A673 (cell line): ENCODE data around the gene RFX6. TPM values are rescaled to one million over a fixed set of nuclear protein-coding genes. Genes with fewer than 3 reads are reported as not detected.

Experiments used
- BruUV-seq: library from RNA; stranded (reverse); fragments of 400-500 nt; replicated peaks from 2 replicates; lab custom pipeline; 2021; lab: Mats Ljungman, UMichigan
- CTCF ChIA-PET: fragments of 300-600 bp; sonication (Branson Sonifier 250); formaldehyde crosslinking; loops from one replicate; lab custom pipeline; 2022; ENCODE audit warnings: antibody characterized with exemption; lab: Charles Lee
- POLR2A ChIA-PET: fragments of 300-600 bp; sonication (Branson Sonifier 250); formaldehyde crosslinking; loops from one replicate; lab custom pipeline; 2022; ENCODE audit warnings: antibody characterized with exemption; ENCODE audit not compliant: low non-redundant PET; lab: Charles Lee
- DNase-seq: peaks from one replicate; pipeline ENCODE4 v3.0.0-alpha.2; 2015; ENCODE audit warnings: low spot score
- H3K27ac ChIP-seq: fragments of 200-600 bp; sonication (generic); 2 replicates; pipeline ENCODE4 v1.5.1; 2016; ENCODE audit warnings: mixed run types, low read depth, mild to moderate bottlenecking, mixed read lengths, antibody characterized with exemption, low read length; ENCODE audit not compliant: poor library complexity, severe bottlenecking
- H3K27me3 ChIP-seq: fragments of 200-600 bp; sonication (generic); replicated peaks from 2 replicates; pipeline ENCODE4 v1.6.1; 2017; ENCODE audit warnings: mixed run types, low read depth, mild to moderate bottlenecking, mixed read lengths, antibody characterized with exemption, low read length; ENCODE audit not compliant: insufficient read depth, poor library complexity
- H3K36me3 ChIP-seq: fragments of 200-600 bp; sonication (generic); 2 replicates; pipeline ENCODE4 v1.6.1; 2016; ENCODE audit warnings: mixed run types, mild to moderate bottlenecking, mixed read lengths, antibody characterized with exemption, low read length; ENCODE audit not compliant: insufficient read depth, poor library complexity, severe bottlenecking
- H3K4me1 ChIP-seq: fragments of 200-600 bp; sonication (generic); 2 replicates; pipeline ENCODE4 v1.6.1; 2017; ENCODE audit warnings: mixed run types, mild to moderate bottlenecking, mixed read lengths, antibody characterized with exemption, low read length; ENCODE audit not compliant: insufficient read depth, poor library complexity, severe bottlenecking
- H3K4me3 ChIP-seq: fragments of 200-600 bp; sonication (generic); 2 replicates; pipeline ENCODE4 v1.5.1; 2016; ENCODE audit warnings: low read depth, mixed run types, mild to moderate bottlenecking, mixed read lengths, low read length; ENCODE audit not compliant: poor library complexity, severe bottlenecking
- H3K9me3 ChIP-seq: fragments of 200-600 bp; sonication (generic); 2 replicates; pipeline ENCODE4 v1.6.1; 2016; ENCODE audit warnings: mixed run types, low read depth, mild to moderate bottlenecking, mixed read lengths, antibody characterized with exemption, low read length; ENCODE audit not compliant: poor library complexity, severe bottlenecking
- EZH2 ChIP-seq: fragments of 200-600 bp; sonication (generic); IDR thresholded peaks from 2 replicates; pipeline ENCODE4 v1.6.1; 2017; ENCODE audit warnings: borderline replicate concordance, low read depth, mild to moderate bottlenecking, mixed read lengths, antibody characterized with exemption, low read length; ENCODE audit not compliant: poor library complexity, severe bottlenecking
- intact Hi-C: fragments of 100-400 bp; cut with micrococcal nuclease; formaldehyde crosslinking; loops from one replicate; pipeline ENCODE4 v1.10.0; 2022; ENCODE audit not compliant: unreplicated experiment
- total RNA-seq: library from RNA; stranded (reverse); gene quantifications from 2 replicates; pipeline ENCODE4 v1.2.3, GENCODE V29; 2021
- TF ChIP-seq, protein P1 (sequence below): fragments of 300-800, 200-600 bp; sonication (generic); conservative IDR thresholded peaks from 2 replicates; pipeline ENCODE4 v1.5.1; 2017; ENCODE audit warnings: low read depth, mild to moderate bottlenecking, antibody characterized with exemption, low read length, moderate library complexity, mixed read lengths

The RFX6 gene
- total RNA-seq, 1 experiment from 2014 or later: not detected

DNA sequence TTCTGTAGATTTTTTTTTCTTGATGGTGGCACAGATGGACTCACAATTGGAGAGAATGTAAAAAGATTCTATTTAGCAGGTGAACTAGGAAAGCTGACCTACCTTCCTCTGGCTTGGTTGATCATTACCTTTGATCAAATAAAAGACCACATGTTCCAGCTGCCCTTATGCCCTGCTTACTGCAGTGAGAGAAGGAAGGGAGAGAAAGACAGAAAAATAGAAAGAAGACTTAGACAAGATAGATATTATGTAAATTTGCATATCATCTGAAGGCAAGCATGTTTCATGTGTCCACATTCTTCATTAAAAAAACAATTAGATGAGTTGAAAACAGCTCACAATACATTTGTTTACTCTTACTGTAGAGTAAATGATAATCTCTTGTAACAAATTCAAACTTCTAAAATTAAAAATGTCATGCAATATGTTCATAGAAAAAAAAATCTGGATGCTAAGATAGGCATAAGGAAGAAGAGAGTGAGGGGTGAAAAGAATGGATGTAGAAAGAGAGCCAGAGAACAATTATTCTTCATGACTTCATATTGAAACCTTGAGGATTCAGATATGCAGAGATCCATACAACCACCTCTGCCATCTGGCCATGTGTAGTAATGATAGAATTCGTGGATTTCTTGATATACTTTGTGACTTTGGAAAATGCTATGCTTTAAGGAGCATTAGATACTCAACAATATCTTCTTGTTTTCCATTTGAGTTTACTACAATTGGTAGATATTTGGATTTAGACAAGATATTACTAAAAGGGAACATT, 71.7 kb downstream of the RFX6 start:
- peaks cover 77% of the 10 kb centered on the region for H3K27me3 ChIP-seq
- CTCF ChIA-PET: no interaction called here
- BruUV-seq: no TSS peak
- TF ChIP-seq, protein P1, sequence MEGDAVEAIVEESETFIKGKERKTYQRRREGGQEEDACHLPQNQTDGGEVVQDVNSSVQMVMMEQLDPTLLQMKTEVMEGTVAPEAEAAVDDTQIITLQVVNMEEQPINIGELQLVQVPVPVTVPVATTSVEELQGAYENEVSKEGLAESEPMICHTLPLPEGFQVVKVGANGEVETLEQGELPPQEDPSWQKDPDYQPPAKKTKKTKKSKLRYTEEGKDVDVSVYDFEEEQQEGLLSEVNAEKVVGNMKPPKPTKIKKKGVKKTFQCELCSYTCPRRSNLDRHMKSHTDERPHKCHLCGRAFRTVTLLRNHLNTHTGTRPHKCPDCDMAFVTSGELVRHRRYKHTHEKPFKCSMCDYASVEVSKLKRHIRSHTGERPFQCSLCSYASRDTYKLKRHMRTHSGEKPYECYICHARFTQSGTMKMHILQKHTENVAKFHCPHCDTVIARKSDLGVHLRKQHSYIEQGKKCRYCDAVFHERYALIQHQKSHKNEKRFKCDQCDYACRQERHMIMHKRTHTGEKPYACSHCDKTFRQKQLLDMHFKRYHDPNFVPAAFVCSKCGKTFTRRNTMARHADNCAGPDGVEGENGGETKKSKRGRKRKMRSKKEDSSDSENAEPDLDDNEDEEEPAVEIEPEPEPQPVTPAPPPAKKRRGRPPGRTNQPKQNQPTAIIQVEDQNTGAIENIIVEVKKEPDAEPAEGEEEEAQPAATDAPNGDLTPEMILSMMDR: no peak
- TF ChIP-seq EZH2: no peak
- H3K4me3 ChIP-seq: no peak overlapping the region
- POLR2A ChIA-PET: no interaction called here
- no peak for DNase-seq
- no peak overlapping the region for H3K27ac ChIP-seq
- no peaks in the 10 kb centered on the region for H3K9me3 ChIP-seq
- intact Hi-C loops: no loop called here
- no peaks in the 10 kb centered on the region for H3K36me3 ChIP-seq
- no peaks in the 10 kb centered on the region for H3K4me1 ChIP-seq

GRCh38 chr6:116949964-116950363, 72.9 kb downstream of the RFX6 start:
- Histone ChIP-seq H3K9me3 (no peaks in the 10 kb centered on the region), H3K36me3 (no peaks in the 10 kb centered on the region), H3K27ac (no peak overlapping the region), H3K27me3 (peaks cover 65% of the 10 kb centered on the region), H3K4me3 (no peak overlapping the region), H3K4me1 (no peaks in the 10 kb centered on the region)
- no TSS peak for BruUV-seq
- ChIA-PET CTCF (no interaction called here), POLR2A (no interaction called here)
- intact Hi-C loops: no loop called here
- DNase-seq: no peak
- TF ChIP-seq, protein P1: no peak
- no peak for TF ChIP-seq EZH2

GRCh38 chr6:116954335-116954734, 77.3 kb downstream of the RFX6 start:
- no peak for TF ChIP-seq EZH2
- TF ChIP-seq, protein P1: no peak
- Histone ChIP-seq H3K27me3 (peaks cover 53% of the 10 kb centered on the region), H3K4me3 (no peak overlapping the region), H3K36me3 (no peaks in the 10 kb centered on the region), H3K4me1 (no peaks in the 10 kb centered on the region), H3K27ac (no peak overlapping the region), H3K9me3 (no peaks in the 10 kb centered on the region)
- intact Hi-C loops: no loop called here
- BruUV-seq: no TSS peak
- DNase-seq: no peak
- ChIA-PET CTCF (no interaction called here), POLR2A (no interaction called here)
